NCI-H2107 (cell line): ENCODE data around the gene TEX10.
"Not testable (repeated sequence)": the region's sequence is repeated elsewhere in the genome, so short reads cannot be mapped to it uniquely, and the experiment has no call there.

ENCODE experiments used
- DNase-seq: peaks from one replicate; lab custom pipeline; 2025; lab: John Stamatoyannopoulos, UW

TEX10 gene

DNA sequence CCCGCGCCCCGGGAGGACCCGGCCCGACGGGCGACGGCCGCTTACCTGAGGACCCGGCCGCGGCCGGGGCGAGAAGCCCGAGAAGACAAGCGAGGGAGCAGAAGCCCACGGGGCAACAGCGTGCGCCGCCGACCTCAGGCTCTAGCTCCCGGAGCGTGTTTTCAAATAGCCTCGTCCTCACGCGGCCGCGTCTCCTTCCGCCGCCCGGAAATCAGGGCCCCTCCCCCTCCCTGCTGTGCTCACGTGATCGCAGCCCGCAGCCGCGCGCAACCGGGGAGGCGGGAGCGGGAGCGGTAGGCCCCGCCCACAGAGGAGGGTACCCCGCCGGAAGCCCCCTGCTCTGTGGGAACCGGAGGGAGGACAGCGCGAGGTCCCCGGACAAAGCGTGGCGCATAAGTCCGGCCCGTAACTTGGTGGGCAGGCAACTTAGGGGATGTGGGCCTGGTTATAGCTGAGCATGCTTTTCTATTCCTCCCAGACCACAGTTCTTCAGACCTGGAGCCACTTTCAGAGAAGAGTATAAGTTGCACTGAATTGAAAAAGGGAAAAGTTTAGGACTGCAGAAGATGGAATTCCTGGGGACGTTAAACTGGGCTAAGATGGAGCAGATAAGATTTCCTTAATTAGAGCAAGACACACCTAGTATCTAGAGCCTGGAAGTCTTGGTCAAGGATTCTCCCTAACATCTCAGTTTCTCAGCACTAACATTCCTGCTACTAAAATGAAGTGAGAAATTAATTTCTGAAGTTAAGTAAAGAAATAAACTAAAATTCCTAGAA is at the start of gene TEX10:
Gene TEX10 (minus strand): TSS at position 216 of the 779 bp plus-strand sequence. CDS start 3,579 bp downstream, outside the sequence.
- peak; percentile 91 for DNase-seq

DNA sequence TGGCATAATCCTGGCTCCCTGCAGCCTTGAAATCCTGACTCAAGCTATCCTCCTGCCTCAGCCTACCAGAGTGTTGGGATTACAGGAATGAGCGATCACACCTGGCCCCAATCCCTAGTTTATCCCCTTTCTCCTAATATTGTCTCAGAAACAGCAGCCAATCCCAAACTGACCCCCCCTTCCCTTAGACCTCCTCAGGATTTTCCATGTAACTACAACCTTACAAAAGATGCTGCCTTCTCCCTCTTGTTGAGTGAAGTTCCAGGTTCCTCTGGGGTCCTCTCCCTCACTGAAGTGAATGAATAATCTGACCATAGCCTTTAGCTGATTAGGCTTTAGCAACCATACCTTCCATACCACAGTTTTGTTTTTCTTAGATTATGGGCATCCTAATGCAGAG is 48.3 kb upstream of the TEX10 start:
- no peak for DNase-seq

DNA sequence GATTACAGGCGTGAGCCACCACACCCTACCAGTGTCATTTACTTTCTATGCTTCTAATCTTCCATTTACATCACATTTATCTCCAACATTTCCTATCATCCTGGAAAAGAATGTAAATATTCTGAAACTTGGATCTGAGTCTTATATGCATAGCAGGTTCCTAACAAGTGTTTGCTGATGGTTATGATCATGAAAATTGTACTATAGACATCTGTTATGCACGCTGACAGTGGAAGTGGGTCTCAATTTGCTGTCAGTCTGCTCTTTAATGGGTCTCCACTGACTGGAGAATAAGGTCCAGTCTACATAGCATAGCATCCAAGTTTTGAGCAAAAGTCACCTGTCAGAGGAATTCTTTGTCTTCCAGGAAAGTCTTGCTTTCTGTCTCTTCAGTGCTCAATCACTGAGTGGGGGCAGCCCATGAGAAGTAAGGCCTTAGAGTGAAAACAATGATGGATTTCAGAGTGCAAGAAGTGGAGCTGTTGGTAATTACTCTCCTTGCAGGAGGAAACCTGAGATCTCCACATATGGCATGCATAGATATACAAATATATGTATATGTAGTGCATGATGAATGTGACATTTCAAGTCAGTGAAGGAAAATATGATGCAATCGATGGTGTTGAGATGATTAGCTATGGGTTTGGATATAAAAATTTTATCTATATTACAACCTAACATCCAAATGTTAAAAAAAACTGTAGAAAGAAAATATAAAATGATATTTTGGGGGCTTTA is 45.0 kb upstream of the TEX10 start:
- no peak for DNase-seq

DNA sequence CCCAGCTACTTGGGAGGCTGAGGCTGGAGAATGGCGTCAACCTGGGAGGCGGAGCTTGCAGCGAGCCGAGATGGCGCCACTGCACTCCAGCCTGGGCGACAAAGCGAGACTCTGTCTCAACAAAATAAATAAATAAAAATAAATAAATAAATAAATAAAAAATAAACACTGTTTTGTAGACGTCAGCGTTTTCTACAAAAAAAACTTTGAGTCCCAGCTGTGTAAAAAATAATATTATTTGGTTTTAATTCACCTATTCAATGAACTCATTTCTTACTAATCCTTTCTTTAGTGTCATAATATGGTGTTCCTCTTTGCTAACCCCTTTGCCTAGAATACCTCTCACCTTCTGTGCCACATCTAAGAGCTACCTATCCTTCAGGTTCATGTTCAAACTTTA is 44.0 kb upstream of the TEX10 start:
- DNase-seq, result no peak

DNA sequence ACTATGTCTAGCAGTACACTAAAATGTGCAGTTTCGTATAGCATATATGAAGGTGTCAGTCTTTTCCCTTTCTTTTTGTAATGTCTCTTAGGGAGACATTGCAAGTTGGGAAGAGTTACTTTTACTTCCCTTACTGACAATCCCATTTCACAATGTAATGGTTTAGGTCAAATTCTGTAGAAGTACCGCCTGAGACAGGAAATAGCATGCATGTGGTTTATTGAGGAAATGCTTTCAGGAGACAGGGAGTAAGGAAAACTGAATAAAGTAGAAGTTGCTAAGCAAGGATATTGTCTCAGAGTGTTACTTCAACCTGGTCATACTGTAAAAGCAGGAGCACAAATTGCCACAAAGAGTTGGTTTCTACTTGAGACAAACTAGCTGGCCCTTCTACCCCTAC is 42.1 kb upstream of the TEX10 start:
- no peak for DNase-seq

DNA sequence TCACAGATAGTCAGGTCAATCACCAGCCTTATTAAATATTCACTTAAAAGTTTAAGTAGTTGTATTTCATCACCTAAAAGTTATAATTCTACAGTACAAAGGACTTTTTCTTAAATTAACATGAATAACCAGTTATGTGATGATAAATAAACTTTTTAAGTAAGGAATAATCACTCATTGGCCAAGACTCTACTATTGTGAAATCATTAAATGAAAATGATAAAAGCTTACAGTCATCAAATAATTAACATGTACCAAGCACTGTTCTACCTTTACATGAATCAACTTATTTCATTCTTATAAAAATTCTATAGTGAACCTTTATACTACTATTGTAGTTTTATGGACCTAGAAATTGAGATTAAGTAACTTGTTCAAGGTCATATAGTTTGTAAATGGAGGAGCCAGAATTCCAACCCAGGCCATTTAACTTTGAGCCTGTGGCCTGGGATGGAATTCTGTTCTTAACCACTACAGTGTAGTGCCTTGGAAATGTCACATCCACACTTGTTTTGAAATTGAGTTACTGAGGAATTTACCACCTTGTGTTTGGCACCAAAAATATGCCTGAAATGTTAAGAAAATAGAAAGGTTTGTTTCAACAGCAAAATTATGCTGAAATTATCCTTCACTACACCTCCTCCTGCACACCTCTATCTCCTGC is 41.4 kb upstream of the TEX10 start:
- DNase-seq, result no peak

DNA sequence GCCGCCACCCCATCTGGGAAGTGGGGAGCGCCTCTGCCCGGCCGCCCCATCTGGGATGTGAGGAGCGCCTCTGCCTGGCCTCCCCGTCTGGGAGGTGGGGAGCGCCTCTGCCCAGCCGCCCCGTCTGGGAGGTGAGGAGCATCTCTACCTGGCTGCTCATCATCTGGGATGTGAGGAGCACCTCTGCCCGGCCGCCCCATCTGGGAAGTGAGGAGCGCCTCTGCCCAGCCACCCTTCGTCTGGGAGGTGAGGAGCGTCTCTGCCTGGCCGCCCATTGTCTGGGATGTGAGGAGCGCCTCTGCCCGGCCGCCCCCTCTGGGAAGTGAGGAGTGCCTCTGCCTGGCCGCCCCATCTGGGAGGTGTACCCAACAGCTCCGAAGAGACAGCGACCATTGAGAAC is 40.2 kb upstream of the TEX10 start:
- not testable (repeated sequence) for DNase-seq

DNA sequence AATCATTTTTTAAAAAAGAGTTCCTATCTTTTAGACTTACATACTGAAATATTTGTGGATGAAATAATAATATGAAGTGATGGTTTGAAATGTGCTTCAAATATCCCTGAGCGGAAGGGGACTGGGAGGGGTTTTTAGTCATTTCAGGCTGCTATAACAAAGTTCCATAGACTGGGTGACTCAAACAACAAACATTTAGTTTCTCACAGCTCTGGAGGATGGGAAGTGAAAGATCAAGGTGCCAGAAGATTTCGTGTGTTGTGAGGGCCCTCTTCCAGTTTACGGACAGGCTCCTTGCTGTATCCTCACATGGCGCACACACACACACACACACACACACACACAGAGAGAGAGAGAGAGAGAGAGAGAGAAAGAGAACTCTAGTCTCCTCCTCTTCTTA is 27.1 kb upstream of the TEX10 start:
- DNase-seq, result no peak

DNA sequence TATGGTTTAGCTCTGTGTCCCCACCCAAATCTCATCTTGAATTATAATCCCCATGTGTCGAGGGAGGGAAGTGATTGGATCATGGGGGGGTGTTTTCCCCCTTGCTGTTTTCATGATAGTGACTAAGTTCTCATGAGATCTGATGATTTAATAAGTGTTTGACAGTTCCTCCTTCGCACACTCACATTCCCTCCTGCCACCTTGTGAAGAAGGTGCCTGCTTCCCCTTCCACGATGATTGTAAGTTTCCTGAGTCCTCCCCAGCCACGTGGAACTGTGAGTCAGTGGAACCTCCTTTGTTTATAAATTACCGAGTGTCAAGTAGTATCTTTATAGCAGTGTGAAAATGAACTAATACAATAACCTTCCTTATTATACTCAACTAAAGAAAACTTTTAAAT is 24.3 kb upstream of the TEX10 start:
- DNase-seq, result no peak

DNA sequence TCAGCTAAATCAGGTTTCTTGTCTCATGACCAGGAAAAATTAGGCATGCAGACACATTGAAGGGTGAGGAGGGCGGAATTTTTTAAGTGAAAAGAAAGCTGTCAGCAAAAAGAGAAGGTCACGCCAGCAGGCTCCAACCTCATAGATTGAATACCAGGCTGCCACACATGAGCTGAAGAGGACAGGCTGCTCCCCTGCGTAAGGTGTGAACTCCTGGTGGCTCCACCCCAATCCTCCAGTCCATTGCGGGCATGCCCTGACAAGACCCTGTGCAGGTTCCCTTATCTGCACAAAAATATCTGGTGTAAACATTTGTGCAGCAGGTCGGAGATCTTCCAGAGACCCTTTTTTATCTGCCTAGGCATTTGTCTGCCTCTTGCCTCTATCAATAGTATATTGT is 22.9 kb upstream of the TEX10 start:
- DNase-seq, result no peak

DNA sequence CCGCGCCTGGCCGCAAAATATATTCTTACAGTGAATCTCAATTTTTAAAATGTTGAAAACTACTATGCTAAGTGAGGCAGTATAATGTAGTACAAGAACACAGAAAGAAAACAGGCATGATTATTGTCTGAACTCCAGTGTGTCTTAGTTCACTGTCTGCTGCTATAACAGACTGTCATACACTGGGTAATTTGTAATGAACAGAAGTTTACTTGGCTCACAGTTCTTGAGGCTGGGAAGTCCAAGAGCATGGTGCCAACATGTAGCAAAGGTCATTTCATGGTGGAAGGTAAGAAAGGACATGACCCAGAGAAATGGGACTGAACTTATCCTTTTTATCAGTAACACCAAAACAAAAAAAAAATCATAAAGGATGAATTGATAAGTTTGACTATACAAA is 19.9 kb upstream of the TEX10 start:
- DNase-seq, result no peak

DNA sequence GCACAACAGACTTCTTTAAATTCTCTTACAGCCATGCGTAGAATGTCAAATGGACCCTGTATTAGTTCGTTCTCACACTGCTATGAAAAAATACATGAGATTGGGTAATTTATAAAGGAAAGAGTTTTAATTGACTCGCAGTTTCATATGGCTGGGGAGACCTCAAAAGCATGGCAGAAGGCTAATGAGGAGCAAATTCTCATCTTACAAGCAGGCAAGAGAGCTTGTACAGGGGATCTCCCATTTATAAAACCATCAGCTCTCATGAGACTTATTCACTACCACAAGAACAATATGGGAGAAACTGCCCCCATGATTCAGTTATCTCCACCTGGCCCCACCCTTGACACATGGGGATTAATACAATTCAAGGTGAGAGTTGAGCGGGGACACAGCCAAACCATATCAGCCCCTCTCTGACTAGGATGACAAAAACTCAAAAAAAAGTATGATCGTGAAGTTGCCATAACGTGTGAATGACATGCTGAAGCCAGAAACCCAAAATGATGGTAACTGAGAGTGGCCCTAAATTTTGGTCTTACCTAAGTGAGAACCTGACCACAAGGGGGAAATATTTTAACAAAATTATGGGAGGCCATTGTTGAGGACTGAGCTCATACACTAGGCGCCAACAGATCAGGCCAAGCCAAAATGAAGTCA is 17.5 kb upstream of the TEX10 start:
- no peak for DNase-seq

DNA sequence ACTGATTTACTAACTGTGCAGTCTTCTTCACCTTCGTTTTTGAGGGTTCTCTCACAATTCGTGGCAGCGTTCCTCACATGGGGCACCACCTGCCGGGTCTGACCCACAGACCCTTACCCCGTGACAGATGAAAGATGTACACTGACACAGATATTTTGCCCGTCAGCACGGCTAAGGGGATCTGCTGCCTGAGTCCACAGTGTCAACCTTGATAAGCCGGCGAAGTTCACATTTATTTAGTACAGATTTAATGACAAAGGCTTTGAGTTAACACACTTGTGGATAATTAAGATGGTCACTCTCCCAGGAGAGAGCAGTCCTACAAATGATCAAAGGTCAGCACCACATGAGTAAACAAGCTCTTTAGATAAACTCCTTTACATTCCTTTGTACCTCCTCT is 15.9 kb upstream of the TEX10 start:
- no peak for DNase-seq

DNA sequence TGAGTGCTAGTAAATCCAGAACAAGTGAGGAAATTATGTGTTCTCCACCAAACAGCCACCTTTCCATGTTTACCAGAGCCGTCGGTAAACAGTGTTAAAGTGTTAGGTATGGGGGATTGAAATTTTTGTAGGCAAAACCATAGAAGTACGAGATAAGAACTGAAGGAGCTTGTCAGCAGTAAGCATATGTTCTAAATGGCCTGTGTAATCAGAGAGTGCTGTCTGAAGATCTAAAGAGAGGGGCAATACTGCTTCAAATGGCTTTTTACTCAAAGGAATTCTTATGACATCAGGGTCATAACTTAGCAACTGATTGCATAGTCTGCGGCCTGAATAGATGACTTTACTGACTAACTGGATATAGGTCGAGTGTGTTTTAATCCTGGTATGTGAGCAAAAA is 13.4 kb upstream of the TEX10 start:
- no peak for DNase-seq

DNA sequence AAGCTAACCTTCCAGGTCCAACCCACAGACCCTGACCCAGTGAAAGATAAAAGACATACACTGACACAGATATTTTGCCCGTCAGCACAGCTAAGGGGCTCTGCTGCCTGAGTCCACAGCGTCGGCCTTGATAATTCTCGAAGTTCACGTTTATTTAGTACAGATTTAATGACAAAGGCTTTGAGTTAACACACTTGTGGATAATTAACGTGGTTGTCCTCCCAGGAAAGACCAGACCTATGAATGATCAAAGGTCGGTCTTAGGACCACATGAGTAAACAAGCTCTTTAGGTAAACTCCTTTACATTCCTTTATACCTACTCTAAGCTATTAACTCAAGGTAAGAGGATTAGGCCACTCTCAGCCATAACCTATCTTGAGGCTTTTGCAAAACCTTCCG is 11.3 kb upstream of the TEX10 start:
- DNase-seq, result no peak

DNA sequence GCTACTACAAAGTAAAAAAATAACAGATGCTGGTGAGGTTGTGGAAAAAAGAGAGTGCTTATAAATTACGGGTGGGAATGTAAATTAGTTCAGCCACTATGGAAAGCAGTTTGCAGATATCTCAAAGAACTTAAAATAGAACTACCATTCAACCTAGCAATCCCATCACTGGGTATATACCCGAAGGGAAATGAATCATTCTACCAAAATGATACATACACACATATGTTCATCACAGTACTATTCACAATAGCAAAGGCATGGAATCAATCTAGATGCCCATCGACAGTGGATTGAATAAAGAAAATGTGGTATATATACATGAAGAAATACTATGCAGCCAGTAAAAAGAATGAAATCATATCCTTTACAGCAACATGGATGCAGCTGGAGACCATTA is 6.3 kb upstream of the TEX10 start:
- DNase-seq, result no peak

DNA sequence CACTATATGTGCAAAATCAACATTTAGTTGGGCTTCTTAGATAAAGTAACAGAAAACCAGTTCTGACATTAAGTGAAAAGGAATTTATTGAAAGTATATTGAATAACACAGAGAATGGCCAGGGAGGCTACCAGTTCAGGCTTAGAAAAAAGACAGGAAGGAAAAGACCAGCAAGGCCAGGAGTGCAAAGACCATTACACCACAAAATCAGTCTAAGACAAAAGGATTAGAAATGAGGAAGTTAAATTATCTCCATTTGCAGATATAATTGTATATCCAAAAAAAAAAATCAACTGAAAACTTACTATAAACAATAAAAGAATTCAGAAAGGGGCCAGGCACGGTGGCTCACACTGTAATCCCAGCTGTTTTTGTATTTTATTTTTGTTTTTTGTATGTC is 4.8 kb upstream of the TEX10 start:
- no peak for DNase-seq

DNA sequence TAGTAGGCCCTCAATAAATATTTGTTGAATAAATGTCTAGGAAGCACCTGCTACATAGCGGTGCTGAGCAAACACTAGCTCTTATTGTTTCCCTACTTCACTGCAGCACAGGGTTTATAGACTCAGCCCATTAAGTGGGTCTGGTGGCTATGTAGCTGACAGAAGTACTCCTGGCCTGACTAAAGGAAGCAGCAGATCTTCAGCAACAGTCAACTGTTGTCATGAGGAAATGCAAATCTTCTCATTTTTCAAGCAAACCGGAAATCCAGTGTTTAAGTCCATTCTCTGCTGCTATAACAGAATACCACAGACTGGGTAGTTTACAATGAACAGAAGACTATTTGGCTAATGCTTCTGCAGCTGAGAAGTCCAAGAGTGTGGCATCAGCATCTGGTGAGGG is 2.8 kb upstream of the TEX10 start:
- DNase-seq, result no peak

DNA sequence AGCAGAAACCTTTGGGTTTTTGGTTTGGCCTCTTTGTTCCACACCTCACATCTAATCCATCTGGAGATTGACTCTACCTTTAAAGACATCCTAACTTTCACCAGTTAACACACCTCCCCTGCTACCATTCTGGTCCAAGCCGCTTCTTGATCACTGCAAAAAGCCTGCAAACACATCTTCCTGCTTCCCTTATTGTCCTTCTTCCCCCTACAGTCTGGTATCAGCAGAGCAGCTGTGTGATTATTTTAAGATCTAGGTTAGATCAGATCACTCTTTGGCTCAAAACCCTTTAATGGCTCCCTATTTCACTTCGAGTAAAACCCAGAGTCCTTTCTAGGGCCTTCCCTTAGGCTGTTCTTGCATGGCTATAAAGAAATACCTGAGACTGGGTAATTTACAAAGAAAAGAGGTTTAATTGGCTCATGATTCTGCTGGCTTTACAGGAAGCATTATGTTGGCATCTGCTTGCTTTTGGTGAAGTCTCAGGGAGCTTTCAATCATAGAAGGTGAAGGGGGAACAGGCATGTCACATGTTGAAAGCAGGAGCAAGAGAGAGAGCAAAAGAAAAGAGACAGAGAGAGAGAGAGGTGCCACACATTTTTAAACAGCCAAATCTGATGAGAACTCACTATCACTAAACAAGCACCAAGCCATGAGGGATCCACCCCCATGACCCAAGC is 1.5 kb upstream of the TEX10 start:
- DNase-seq, result no peak

DNA sequence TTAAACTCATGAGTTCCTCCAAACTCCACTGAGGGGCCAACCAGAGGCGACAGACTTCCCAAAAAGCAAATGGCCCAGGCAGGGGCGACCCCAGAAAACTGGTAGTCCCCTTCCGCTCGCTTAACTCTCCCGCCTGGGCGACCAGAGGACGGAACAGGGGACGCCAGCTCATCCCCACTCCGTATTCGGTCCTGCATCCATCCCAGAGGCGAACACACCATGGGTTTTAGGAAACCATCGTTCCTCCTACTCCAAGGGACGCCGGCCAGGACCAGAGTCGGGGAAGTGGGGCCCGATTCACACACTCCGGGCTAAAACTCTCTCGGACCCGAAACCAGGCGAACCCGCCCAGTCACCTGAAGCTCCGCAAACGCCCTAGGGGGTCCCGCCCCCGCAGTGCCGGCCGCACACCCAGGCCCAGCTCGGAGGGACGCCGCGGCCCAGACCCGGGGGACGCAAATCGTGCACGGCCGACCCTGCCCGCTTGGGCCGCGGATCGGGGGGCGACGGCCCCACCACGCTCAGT is 478 bp downstream of the TEX10 start:
- no peak for DNase-seq

DNA sequence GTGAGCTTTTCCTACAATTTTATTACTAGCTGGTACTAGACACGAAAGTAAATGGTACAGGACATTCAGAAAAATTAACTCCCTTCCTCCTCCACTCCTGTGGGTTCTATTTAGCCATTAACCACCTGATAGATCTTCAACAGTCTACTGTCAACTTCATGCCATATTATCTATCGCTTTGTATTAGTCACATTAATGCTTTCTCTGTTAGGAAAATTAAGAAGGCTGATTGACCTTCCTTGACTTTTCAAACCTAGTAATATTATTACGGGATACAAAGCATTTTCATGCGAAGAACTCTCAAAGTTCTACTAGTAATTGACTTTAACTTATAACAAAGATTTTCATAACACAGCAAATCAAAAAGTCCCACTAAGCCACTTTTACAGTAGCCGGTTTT is 1.2 kb downstream of the TEX10 start:
- DNase-seq, result no peak

DNA sequence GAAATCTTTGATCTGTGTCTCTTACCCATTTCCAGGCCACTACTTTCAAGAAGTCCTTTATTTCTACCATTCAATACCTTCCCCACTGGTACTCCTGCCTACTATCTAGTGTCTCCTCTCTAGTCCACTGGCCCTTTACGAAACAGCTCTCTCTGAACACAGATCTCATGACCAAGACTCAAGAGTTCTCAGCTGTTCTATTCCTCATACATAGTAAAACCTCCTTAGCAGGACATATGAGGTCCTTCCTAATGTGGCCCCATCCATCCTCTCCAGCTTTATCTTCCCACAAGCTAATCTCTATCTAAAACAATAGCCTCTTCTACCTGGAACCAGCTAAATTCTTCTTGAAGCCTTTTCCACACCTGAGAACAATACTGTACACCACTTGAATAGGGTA is 2.6 kb downstream of the TEX10 start:
- DNase-seq, result no peak
